Amygdala (tissue), 56 donors: ENCODE data around the gene CA10.

Experiments
- DNase-seq, 56 donors: peaks; one replicate each; lab custom pipeline; 2025; lab: John Stamatoyannopoulos, UW

Gene CA10

DNA sequence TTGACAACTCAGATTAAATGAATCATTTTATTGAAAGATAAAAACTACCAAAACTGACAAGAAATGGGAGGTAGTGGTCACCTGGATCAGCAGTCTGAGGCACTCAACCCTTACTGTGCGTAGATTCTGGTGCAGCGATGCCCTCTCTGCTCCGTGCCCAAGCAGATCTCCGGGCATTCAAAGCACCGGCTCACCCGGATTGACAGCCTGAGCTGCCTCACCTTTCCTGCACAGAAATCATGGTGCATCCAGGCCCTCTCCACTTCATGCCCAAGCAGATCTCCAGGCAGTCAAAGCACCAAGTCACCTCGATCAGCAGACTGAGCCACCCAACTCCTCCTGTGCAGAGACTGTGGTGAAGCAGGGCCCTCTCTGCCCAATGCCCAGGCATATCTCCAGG, 196.8 kb downstream of the CA10 start:
- no peak for DNase-seq

DNA sequence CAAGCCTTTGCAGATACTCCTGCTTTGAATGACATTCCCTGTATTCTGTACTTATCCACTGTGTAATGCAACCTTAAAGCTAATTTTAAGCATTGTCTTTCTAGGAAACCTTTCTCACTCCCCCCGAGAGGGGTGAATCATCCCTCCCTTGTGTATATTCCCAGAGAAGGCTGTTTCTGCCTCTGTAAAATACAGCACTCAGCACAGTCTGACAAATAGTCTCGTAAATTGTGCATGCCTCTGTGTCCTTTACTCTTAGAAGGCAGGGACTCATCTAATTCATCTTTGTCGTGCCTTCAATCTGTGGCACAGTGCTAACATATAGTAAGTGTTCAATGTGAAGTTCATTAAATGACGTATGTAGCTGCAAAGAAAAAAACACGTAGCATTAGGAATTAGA, 200.7 kb downstream of the CA10 start:
- peak in 1 of 56 donors; percentile 3 for DNase-seq

DNA sequence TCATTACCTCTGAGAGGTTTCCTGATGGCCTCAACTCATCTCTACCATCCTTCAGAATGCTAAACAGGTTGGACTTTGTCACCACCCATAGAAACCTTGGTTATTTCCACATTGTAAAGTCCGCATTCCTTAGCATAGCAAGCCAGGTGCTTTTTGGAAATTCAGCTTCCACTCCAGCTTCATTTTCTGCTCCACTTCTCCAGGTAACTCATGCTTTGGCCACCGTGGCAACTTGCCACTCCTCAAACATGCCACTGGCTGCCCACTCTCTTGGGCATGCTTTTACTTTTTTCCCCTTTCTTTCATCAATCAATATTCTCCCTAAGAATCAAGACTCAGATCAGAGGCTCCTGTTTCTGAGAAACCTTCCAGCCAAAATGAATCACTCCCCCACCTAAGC, 203.3 kb downstream of the CA10 start:
- DNase-seq: no peak

DNA sequence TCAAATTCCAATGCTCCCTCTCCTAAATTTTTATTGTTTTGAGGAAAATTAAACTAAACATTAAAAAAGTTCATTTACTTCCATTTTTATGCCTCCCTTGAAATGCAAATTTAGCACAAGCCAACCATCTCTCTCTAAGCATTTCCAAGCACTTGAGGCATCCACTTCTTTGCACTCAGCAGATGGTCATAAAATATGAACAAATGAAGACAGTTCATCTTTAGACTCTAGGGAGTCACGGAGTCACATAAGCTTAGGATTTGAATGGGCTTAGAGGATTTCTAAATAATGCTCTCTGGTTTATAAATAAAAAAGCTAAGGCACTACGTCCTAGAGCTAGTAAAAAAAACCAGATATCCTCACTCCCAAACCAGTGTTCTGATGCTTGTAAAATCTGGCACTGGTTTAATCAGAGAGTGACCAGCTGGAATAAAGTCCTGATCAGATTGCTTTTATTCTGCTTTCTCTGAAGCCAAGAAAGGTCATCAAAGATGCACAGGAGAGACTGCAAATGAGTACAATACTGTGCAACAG, 204.2 kb downstream of the CA10 start:
- DNase-seq: no peak

DNA sequence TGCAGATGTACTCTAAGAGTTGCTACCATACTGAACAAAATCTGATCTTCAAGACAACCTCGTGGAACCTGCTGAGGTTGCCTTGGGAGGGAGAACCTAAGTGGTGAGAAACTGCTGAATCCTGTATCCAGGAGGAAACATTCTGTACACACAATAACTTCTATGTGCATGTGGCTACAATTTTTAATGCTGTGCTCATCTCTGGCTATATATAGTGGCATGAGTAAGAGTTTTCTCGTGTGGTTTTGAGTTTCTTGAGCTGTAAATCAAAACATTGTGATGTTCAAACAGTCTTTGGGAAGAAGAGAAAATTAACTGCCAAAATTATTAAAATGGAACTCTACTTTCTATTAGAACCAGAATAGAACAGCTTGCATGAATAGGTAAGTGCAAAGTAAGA, 206.8 kb downstream of the CA10 start:
- DNase-seq: no peak

DNA sequence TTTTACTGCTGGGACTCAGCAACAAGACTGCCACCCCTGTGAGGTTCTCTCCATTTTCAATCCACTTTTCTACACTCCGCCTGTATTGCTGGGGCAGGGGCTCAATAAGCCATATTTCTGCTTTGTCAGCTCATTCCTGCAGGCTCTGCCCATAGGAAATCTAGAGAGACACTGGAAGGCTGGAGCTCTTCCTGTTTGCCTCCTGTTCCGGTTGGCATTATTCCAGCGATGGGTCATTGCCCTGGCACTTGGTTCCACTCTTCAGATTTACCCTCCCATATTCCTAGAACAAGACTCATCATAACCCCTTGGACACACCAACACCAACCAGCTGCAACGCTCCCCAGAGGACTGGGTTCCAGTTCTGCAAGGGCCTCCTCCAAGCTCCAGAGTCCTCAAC, 210.4 kb downstream of the CA10 start:
- no peak for DNase-seq

DNA sequence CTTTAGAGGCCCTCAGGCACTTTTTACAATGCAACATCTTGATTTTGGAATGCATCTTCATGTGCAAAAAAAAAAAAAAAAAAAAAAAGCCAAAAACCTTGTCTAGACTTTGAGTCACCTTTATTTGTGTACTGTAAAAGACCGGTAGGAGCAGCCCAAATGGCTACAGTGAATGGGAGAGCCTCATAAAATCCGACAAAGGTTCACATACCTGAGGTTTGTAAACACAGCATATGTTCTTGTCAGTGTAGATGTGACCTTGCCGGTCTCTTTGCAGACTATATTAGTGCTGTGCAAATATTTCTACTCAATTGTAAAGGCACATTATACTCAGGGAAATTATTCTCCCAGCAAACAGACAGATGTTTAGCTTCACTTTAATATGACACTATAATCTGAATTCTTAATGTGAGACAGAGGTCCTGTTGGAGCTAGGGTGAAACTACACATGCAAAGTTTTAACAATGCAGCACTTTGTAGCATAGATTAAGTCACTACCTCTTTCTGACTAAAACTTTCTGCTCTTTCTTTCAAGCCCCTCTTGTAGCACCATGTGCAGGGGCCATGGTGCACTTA, 211.3 kb downstream of the CA10 start:
- no peak for DNase-seq

DNA sequence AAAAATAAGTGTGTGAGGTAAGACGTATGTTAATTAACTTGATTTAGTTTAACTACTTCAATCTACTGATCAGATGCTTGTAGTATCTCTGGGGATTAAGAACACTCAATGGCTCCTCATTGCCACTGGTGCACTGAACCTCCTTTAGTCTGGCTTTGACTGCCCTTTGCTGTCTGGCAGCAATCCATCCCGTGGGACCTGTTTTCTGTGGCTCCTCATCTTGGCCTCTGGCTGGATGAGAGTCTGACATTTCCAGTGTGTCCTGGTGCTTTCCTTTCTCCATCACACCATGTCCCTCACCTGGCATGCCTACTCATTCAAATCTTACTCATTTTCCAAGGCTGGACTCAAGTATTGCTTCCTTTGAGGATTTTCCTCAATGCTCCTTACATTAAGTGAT, 212.2 kb downstream of the CA10 start:
- no peak for DNase-seq

DNA sequence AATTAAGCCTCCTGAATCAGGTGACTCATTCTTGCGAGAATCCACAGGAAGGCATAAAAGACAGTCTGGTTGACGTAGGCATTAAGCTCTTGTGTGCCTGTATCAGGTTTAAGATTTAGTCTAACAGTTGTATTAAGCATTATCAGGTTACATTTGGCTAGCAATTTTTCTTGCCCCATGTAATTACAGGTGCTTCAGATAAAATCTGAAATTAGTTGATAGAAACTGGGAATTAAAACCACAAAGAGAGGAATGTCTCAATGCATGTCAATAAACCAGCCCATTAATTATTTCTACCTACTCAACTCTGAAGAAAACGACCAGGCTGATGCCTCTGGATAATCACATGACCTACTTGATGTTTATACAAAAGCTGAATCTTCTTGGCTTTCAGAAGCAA, 217.2 kb downstream of the CA10 start:
- DNase-seq: no peak

DNA sequence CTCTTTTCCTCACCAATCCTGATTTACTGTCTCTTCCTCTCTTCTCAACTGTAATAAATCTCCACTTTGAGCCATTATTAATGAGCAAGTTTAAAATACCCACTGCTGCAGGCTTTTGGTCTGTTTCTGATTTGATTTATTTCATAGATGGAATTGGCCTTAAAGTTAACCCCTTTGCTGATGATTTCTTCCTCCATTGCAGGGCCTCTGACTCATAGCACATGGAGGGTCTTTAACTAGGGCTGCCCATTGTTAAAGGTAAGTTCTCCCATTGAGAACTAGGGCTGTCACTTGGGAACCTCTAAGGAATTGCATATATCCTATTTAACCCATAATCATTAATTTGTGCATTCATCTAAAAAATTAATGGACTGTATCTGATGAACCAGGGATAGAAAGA, 221.2 kb downstream of the CA10 start:
- no peak for DNase-seq

DNA sequence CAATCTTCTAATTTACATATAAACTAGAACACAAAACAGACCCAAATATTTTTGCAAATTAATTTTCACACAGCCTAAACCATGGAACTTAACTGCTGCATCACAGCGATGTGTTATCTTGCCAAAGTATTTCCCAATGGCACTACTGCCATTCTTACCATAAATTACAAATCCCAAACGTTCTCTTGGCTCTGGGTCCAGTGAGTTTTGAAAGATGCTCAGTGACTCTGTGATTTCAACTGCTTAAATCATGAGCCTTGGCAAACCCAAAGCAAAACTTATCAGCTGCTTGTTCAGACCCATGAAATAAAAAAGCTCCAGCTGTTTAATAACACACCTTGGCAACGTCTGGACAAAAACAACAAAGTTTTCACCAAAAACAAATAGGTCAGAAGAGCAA, 223.0 kb downstream of the CA10 start:
- DNase-seq: no peak

DNA sequence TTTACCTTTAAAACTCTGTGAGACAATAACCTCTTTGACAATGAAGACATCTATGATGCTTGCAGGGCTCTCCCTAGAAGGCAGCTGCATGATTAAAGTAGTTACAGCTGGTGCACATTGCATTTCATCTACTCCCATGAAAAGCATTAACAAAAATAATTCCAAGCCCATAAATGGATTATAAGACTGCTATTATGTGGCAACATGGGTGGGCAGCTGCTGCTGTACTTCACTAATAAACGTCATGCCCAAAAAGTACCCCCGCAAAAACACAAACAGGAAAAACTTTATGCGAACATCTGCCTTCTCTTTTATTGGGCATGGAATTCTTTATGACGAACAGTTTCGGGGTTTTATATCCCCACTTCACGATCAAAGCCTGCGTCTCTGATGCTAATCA, 224.9 kb downstream of the CA10 start:
- DNase-seq: no peak

DNA sequence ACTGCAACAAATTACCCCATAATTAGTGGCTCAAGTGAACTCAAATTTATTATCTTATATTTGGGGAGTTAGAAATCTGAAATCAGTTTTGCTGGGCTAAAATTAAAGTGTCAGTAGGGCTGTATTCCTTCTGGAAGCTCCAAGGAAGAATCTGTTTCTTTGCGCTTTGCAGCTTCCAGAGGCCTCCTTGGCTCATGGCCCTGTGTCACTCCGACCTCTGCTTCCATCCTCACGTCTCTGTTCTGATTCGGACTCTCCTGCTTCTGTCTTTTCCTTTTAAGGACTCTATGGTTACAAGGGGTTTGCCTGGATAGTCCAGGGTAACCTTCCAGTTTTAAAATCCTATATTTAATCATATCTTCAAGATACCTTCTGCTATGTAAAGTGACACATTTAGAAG, 232.1 kb downstream of the CA10 start:
- DNase-seq: no peak

DNA sequence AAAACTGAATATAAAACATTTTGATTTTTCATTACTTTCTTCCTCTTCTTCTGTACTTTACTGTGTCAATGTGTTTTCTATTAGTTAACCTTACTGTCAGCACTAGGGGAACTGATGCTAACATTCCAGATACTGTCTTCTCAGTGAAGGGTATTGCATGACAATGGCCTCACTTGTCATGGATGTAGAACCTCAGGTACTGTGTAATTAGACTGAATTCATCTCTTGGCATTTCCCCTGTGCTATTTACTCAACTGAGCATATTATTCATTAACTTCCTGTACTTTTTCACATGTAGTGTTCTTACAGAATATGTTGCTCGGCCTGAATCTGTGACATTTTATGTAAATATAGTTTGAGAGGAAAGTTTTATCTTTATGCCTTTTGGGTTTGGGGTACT, 237.0 kb downstream of the CA10 start:
- DNase-seq: no peak

DNA sequence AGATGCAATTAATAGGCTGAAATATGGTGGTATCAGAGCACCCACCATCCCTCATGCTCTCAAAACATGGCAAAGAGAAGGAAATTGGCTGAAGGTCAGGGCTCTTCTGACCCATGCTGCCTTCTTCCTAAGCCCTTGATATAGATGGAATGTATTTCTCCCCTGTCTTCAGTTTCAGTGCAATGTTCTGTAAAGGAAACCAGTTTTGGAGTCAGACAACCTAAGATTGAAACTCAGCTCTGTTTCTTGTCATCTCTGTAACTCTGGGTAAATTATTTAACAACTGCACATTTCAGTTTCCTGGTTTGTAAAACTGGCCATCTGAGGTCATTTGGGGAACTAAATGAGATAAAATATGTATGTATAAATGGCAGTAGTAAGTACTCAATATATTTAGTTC, 243.9 kb downstream of the CA10 start:
- DNase-seq: no peak

DNA sequence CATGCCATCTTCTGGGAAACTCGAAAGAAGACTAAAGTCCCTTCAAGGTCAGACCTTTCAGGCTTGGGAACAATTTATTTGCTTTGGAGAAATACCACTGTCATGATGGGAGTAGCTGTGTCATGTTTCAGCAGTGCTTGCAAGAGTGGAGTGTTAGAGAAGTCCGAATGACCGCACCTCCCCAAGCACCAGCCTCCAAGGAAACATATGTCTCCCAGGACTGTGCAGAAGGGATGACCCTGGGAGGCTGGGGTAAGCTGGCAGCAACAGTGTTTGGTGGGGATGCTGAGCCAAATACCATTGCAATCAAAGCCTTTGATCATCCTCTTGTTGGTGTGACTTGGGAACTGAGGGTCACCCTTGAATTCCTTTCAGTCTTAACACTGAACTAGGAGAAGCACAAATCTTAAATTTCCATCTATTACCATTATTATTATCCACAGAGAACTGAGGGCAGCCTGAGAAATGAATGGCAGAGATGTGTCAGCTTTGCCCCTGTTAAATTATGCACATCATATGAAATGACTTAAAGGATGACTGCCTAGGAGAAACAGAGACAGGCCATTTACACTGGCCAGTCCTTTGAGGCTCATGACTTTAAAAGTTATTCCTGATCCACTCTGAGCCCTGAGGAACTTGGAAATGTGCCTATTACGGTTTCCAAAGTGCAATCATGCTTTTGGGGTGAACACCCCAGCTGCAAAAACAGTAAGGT, 244.9 kb downstream of the CA10 start:
- no peak for DNase-seq

DNA sequence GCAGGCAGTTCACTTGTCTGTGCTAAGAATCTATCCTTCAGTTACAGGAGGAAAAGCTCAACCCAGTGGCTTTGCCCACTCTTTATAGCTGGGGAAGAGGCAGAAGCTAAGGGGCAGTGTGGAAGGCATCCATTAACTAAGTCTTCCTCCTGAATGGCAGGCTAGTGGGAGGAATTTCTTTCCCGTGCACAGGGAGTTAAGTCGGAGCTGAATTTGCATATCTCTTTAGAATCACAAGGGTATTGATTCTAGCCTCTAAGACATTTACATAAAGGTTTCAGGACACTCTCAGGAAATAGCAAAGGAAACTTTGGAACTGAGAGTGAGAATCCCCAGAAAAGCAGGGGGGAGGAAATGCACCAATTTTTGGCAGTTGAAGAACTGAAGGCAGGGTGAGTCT, 245.6 kb downstream of the CA10 start:
- no peak for DNase-seq

DNA sequence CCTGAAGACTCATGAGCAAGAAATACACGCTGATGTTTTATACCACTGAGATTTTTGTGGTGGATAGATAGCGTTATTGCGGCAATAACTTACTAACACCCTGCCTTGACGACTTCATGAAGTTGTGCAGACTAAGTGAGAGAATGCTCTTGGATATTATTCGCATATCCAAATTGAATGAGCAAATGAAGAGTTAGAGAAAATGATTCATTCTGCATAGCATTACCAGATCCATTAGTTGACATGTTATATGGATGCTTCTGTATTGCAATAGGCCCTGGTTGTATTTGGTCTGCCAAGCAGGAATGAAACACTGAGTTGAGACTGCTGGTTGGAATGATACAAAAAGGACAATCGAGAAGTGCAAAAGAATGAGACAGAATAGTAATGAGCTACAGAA, 247.3 kb downstream of the CA10 start:
- DNase-seq: no peak

DNA sequence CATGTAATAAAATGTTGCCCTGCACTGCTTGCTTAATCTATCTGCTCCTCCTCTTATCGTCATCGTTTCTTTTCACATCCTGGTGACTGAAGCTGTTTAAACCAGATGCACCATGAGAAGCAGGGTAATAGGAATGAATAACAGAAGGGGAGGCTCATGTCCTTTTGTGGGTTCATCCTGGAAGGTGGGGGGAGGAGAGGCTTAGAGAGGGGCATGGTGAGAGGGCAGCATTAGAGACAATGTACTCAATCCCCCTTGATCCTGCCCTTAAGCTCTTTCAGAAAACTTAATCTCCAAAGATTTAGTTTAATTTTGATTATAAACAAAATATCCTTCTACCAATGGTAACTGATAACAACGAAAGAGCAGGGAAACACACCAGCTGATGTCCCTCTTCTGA, 248.5 kb downstream of the CA10 start:
- DNase-seq: no peak

DNA sequence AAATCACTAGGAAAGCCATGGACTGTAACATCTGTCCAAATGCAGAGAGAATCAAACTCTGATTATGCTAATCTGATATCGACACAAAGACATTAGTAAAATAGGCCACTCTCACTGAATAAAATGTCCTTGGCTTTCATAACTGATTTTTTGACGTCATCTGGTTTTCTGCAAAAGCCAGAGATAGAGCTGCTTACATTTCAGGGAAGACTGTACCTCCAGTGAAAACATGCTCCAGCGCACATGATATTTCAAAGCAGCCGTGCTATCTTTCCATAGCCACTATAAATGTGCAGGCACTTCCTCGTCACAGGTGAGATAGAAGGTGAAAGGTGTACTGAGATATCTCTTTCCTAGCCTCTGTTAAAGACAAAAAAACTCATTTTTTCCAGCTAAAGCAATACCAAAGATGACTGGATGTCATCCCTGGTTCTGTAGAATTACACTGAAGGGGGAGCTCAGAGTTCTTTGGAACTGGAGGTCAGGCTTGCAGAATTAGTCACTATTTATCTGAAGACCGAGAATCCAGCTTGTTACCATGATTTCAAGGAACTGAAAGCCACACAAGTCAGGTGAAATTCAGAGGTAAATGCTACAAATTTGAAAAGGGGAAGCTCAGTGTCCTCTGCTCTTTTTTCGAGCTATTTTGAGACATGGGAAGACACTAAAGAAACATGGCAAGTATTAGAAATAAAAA, 249.5 kb downstream of the CA10 start:
- DNase-seq: no peak

DNA sequence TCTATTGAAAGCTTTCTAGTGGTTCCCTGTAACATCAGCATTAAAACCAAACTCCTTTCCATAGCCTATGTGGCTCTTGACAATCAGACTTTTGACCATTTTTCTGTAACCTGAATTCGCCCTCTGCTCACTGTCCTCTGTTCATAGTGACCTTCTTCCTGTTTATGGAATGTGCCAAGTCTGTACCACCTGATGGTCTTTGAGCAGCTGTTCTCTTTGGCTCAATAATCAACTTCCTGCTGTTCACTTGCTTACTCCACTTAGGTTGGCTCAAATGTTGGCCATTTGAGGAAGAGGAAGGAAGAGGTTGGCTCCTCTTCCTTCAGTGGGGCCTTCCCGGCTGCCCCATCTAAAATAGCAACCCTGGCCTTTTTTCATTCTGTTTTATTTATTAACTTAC, 251.5 kb downstream of the CA10 start:
- no peak for DNase-seq

DNA sequence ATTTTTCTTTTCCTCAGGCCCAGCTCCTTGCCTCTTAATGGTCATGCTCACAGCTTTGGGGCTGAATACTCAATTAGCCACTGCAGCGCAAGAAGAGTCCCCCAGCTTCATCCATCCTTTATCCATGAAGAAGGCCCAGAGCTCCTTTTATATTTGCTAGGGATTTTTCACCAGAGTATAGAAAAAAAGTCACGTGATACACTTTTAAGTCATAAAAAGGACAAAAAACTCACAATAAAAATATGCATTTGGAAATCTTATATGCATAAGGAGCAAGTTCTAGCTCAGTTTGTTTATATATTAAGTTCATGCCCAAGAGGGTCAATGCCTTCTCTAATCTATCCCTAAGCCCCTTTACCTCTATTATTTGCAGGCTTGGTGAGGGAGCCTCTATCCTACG, 254.1 kb downstream of the CA10 start:
- no peak for DNase-seq
